ENCODE data around the gene RAB4B. TPM values are rescaled to one million over a fixed set of nuclear protein-coding genes. Genes with fewer than 3 reads are reported as not detected.

The RAB4B gene
- total and polyA plus RNA-seq, 2 of the 13 experiments (the other 11 are each of a cell fraction or from before 2014, with no cell fraction given), result 3.3 to 5.4 TPM

- TF ChIP-seq ZNF646 (CRISPR knock-in tag; IDR thresholded peaks at IDR 0.05), result no peak
- TF ChIP-seq ZKSCAN8 (CRISPR knock-in tag; IDR thresholded peaks at IDR 0.05; ENCODE audit: borderline replicate concordance), result peak; percentile 57; the same call in 1 of the 2 replicates
- TF ChIP-seq ZNF275 (CRISPR knock-in tag; IDR thresholded peaks at IDR 0.05; ENCODE audit: borderline replicate concordance), result no peak
- TF ChIP-seq GABPA (IDR thresholded peaks at IDR 0.05; ENCODE audit: low read depth, low read length), result no peak
- peak; percentile 46; the same call in 1 of the 2 replicates for TF ChIP-seq GABPA (CRISPR knock-in tag; IDR thresholded peaks at IDR 0.05; ENCODE audit: low read depth)
- peak; percentile 96 for TF ChIP-seq ZNF770 (CRISPR knock-in tag; IDR thresholded peaks at IDR 0.05)
- peak; percentile 62; the same call in 1 of the 2 replicates for TF ChIP-seq JUN (CRISPR knock-in tag; IDR thresholded peaks at IDR 0.05)
- TF ChIP-seq CREB3 (CRISPR knock-in tag; IDR thresholded peaks at IDR 0.05), result 0 out of 2 replicates have a peak, but pooled peaks have one; percentile 57
- TF ChIP-seq TBX3 (IDR thresholded peaks at IDR 0.05; ENCODE audit: borderline replicate concordance), result peak; percentile 78; the same call in 1 of the 2 replicates
- peak; percentile 99 for TF ChIP-seq ARNTL (CRISPR knock-in tag; IDR thresholded peaks at IDR 0.05)
- no peak for TF ChIP-seq KMT2A (CRISPR knock-in tag; IDR thresholded peaks at IDR 0.05)
- peak; percentile 22; the same call in 1 of the 2 replicates for TF ChIP-seq ZNF292 (CRISPR knock-in tag; IDR thresholded peaks at IDR 0.05; ENCODE audit: borderline replicate concordance, low read depth)
- peak; percentile 33; the same call in 1 of the 2 replicates for TF ChIP-seq CREB1 (IDR thresholded peaks at IDR 0.05)
- peak; percentile 77; the same call in 1 of the 2 replicates for TF ChIP-seq CREB1 (CRISPR knock-in tag; IDR thresholded peaks at IDR 0.05)
- TF ChIP-seq IKZF5 (CRISPR knock-in tag; IDR thresholded peaks at IDR 0.05), result peak; percentile 75; the same call in 1 of the 2 replicates
- TF ChIP-seq GABPB1 (CRISPR knock-in tag; IDR thresholded peaks at IDR 0.05), result peak; percentile 25; the same call in 1 of the 2 replicates
Measured at GRCh38 chr19:40831502-40832430, 53.7 kb downstream of the RAB4B start (continued).
